Keratinocyte (primary cell): ENCODE measurements around the gene GLIPR1L2. TPM values are rescaled to one million over a fixed set of nuclear protein-coding genes. Genes with fewer than 3 reads are reported as not detected.
A peak's percentile ranks its signal among the peaks of the same experiment; 100 is the strongest.

ENCODE experiments used
- DNase-seq: peaks from one replicate; pipeline ENCODE4 v3.0.0-alpha.2; 2011; ENCODE audit warnings: low read depth, missing footprints, low spot score
- FAIRE-seq: peaks from 2 replicates; lab custom pipeline; 2011; peaks lifted over from hg19 to GRCh38; lab: Jason Lieb, UNC
- H2AFZ ChIP-seq: 2 replicates; pipeline ENCODE4 v1.6.0; 2012; ENCODE audit warnings: low read length, control low read depth, inconsistent platforms; ENCODE audit not compliant: control insufficient read depth
- H3K27ac ChIP-seq: 2 replicates; pipeline ENCODE4 v1.5.1; 2011; ENCODE audit warnings: low read length; ENCODE audit not compliant: control insufficient read depth, insufficient read depth
- H3K27me3 ChIP-seq: 3 replicates; pipeline ENCODE4 v1.6.0; 2011; ENCODE audit warnings: low read length; ENCODE audit not compliant: control insufficient read depth, insufficient read depth; ENCODE audit errors: extremely low read depth
- H3K36me3 ChIP-seq, 2 experiments: 2 replicates in 1 of 2; 3 replicates in 1 of 2; pipeline ENCODE4 v1.5.1; 2011; ENCODE audit warnings: low read length in 2 of 2, mild to moderate bottlenecking in 1 of 2; ENCODE audit not compliant: control insufficient read depth in 2 of 2, insufficient read depth in 2 of 2; ENCODE audit errors: extremely low read depth in 1 of 2
- H3K4me1 ChIP-seq: 3 replicates; pipeline ENCODE4 v1.5.1; 2011; ENCODE audit warnings: low read length; ENCODE audit not compliant: control insufficient read depth, insufficient read depth; ENCODE audit errors: extremely low read depth
- H3K4me2 ChIP-seq: 3 replicates; pipeline ENCODE4 v1.6.0; 2011; ENCODE audit warnings: low read depth, low read length; ENCODE audit not compliant: control insufficient read depth, insufficient read depth; ENCODE audit errors: extremely low read depth
- H3K4me3 ChIP-seq, 3 experiments: fragments of 200-600 bp in 1 of 3; sonication (generic) in 1 of 3; 2 replicates in 2 of 3; 3 replicates in 1 of 3; pipeline ENCODE4 v1.5.1; 2011 to 2016; ENCODE audit warnings: low read length in 3 of 3, mild to moderate bottlenecking in 3 of 3, control low read depth in 2 of 3, inconsistent platforms in 1 of 3, low read depth in 1 of 3, mixed read lengths in 1 of 3, mixed run types in 1 of 3, moderate library complexity in 1 of 3; ENCODE audit not compliant: control insufficient read depth in 2 of 3, insufficient read depth in 2 of 3; ENCODE audit errors: extremely low read depth in 1 of 3
- H3K79me2 ChIP-seq: 2 replicates; pipeline ENCODE4 v1.6.0; 2012; ENCODE audit warnings: low read length; ENCODE audit not compliant: control insufficient read depth, insufficient read depth
- H3K9ac ChIP-seq: 3 replicates; pipeline ENCODE4 v1.6.0; 2011; ENCODE audit warnings: low read length; ENCODE audit not compliant: control insufficient read depth, insufficient read depth; ENCODE audit errors: extremely low read depth
- H3K9me1 ChIP-seq: 3 replicates; pipeline ENCODE4 v1.6.0; 2011; ENCODE audit warnings: low read length; ENCODE audit not compliant: control insufficient read depth, insufficient read depth; ENCODE audit errors: extremely low read depth
- H3K9me3 ChIP-seq: 2 replicates; pipeline ENCODE4 v1.5.1; 2012; ENCODE audit warnings: low read depth, low read length; ENCODE audit not compliant: control insufficient read depth
- H4K20me1 ChIP-seq: 3 replicates; pipeline ENCODE4 v1.6.0; 2011; ENCODE audit warnings: low read length; ENCODE audit not compliant: control insufficient read depth, insufficient read depth; ENCODE audit errors: extremely low read depth
- EZH2 ChIP-seq: IDR thresholded peaks from one replicate; pipeline ENCODE4 v1.6.1; 2012; ENCODE audit warnings: inconsistent platforms, mild to moderate bottlenecking, low read length, moderate library complexity
- dilution Hi-C: fragments of 300-500 bp; cut with MboI; formaldehyde crosslinking; loops from one replicate; pipeline ENCODE4 v1.7.0; 2020; ENCODE audit warnings: low sequenced_read_pairs; ENCODE audit not compliant: extremely low pct_ligation_motif_present
- polyA minus RNA-seq, 3 experiments: library from RNA; depleted of rRNA, polyadenylated mRNA; stranded (reverse); fragments of >200 nt; gene quantifications; 1 replicate in 1 of 3; 2 replicates in 1 of 3; 3 replicates in 1 of 3; pipeline ENCODE4 v1.2.3, GENCODE V29; 2011
- polyA plus RNA-seq, 5 experiments: library from polyadenylated mRNA; depleted of rRNA in 3 of 5; stranded (reverse) in 3 of 5; stranded (forward) in 1 of 5; unstranded in 1 of 5; fragments of >200 nt; gene quantifications; 1 replicate in 1 of 5; 2 replicates in 3 of 5; 3 replicates in 1 of 5; pipeline versions ENCODE4 v1.2.1 to v1.2.3, GENCODE V29; 2011 to 2012; ENCODE audit warnings: missing spikeins in 2 of 5, low read depth in 1 of 5, low replicate concordance in 1 of 5
- TF ChIP-seq, protein P1 (sequence below), 3 experiments: IDR thresholded peaks in 1 of 3; conservative IDR thresholded peaks in 1 of 3; optimal IDR thresholded peaks in 1 of 3; 2 replicates in 2 of 3; 3 replicates in 1 of 3; pipeline versions ENCODE3 to v1.5.1; 2011; ENCODE audit warnings: low read length in 3 of 3, mild to moderate bottlenecking in 3 of 3, moderate library complexity in 2 of 3, control low read depth in 1 of 3, inconsistent platforms in 1 of 3; ENCODE audit not compliant: insufficient read depth in 2 of 3; ENCODE audit errors: extremely low read depth in 1 of 3

GLIPR1L2 gene
- 0.29 to 0.66 TPM (median 0.41 TPM) in 3 replicates for polyA plus RNA-seq
- polyA plus RNA-seq (2011; ENCODE audit: low read depth): 0.72 TPM
- polyA plus RNA-seq (2011; cell fraction: cytosol; rRNA removed): 0.35 and 0.38 TPM in 2 replicates
- 0.48 and 0.51 TPM in 2 replicates for polyA plus RNA-seq (2011; cell fraction: nucleus; rRNA removed)
- 0.23 and 0.85 TPM in 2 replicates for polyA plus RNA-seq (2012; ENCODE audit: low replicate concordance)
- 0.22 to 0.43 TPM in 2 of 3 replicates, not detected in the other for polyA minus RNA-seq
- not detected for polyA minus RNA-seq (2011; cell fraction: cytosol; rRNA and poly(A)+ RNA removed)
- 0.21 and 0.93 TPM in 2 replicates for polyA minus RNA-seq (2011; cell fraction: nucleus; rRNA and poly(A)+ RNA removed)

DNA sequence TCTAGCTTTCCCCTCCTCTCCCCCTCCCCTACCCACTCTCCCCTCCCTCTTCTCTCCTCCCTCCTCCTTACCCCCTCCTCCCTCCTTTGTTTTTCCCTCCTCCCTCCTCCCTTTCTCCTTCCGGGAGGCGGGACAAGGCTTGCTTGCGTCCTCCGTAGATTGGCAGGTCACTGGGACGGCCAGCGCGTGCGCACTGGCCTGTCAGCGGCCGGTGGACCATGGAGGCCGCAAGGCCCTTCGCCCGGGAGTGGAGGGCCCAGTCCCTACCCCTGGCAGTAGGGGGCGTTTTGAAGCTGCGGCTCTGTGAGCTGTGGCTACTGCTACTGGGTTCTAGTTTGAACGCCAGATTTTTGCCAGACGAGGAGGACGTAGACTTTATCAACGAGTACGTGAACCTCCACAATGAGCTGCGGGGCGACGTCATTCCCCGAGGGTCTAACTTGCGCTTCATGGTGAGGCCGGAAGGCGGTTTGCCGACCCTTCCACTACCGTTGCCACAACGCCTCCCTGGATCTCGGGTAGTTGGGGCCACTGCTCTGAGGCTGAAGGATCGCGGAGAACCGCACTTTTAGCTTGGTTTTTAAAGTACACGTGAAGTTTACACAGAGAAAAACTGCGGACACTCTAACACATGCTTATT lies at the start of gene GLIPR1L2:
Gene GLIPR1L2 (plus strand): TSS at position 191 of the 640 bp plus-strand sequence. CDS start 28 bp downstream, at position 219.
- H3K9me1 ChIP-seq: no peaks in the 10 kb centered on the region
- no peaks in the 10 kb centered on the region for H3K79me2 ChIP-seq
- H4K20me1 ChIP-seq: no peaks in the 10 kb centered on the region
- DNase-seq: peak; percentile 67
- peak within 1 kb of the TSS; percentile 87 for H3K9ac ChIP-seq
- peak within 1 kb of the TSS; percentile 86 for H3K27ac ChIP-seq
- dilution Hi-C loops: no loop called here
- peak within 1 kb of the TSS; percentile 97 for H3K4me2 ChIP-seq
- peak; percentile 85 for FAIRE-seq
- peak within 1 kb of the TSS; percentile 100 for H2AFZ ChIP-seq
- no peaks in the 10 kb centered on the region for H3K9me3 ChIP-seq
- peak within 1 kb of the TSS; percentile 55 to 87 (median 77) for H3K4me3 ChIP-seq
- no peaks in the 10 kb centered on the region for H3K27me3 ChIP-seq
- H3K4me1 ChIP-seq: peaks cover 25% of the 10 kb centered on the region
- no peak for TF ChIP-seq EZH2
- TF ChIP-seq, protein P1, sequence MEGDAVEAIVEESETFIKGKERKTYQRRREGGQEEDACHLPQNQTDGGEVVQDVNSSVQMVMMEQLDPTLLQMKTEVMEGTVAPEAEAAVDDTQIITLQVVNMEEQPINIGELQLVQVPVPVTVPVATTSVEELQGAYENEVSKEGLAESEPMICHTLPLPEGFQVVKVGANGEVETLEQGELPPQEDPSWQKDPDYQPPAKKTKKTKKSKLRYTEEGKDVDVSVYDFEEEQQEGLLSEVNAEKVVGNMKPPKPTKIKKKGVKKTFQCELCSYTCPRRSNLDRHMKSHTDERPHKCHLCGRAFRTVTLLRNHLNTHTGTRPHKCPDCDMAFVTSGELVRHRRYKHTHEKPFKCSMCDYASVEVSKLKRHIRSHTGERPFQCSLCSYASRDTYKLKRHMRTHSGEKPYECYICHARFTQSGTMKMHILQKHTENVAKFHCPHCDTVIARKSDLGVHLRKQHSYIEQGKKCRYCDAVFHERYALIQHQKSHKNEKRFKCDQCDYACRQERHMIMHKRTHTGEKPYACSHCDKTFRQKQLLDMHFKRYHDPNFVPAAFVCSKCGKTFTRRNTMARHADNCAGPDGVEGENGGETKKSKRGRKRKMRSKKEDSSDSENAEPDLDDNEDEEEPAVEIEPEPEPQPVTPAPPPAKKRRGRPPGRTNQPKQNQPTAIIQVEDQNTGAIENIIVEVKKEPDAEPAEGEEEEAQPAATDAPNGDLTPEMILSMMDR (optimal IDR thresholded peaks at IDR 0.05 in 1 of 3, IDR thresholded peaks at IDR 0.05 in 1 of 3, conservative IDR thresholded peaks at IDR 0.05 in 1 of 3; ENCODE audit: extremely low read depth in 1 of 3, insufficient read depth in 2 of 3, low read length in 3 of 3): peak; percentile 84 to 89 (median 86)
- no peaks in the 10 kb centered on the region for H3K36me3 ChIP-seq

DNA sequence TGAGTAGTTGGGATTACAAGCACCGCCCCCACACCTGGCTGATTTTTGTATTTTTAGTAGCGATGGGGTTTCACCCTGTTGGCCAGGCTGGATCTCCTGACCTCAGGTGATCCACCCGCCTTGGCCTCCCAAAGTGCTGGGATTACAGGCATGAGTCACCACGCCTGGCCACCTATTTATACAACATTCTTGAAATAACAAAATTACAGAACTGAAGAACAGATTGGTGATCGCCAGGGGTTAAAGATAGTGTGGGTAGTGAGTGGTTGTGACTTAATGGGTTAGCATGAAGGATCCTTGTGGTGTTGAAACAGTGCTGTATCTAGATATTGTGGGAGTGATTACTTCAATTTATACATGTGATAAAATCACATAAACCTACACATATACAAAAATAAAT lies 49.0 kb upstream of the GLIPR1L2 start:
- no peaks in the 10 kb centered on the region for H3K36me3 ChIP-seq
- H2AFZ ChIP-seq: no peak overlapping the region
- no peak overlapping the region for H3K9ac ChIP-seq
- no peak overlapping the region for H3K4me3 ChIP-seq
- H4K20me1 ChIP-seq: no peaks in the 10 kb centered on the region
- no peak for FAIRE-seq
- dilution Hi-C loops: no loop called here
- peaks cover 4% of the 10 kb centered on the region for H3K4me1 ChIP-seq
- H3K9me3 ChIP-seq: no peaks in the 10 kb centered on the region
- no peaks in the 10 kb centered on the region for H3K79me2 ChIP-seq
- H3K4me2 ChIP-seq: no peak overlapping the region
- H3K9me1 ChIP-seq: no peaks in the 10 kb centered on the region
- TF ChIP-seq EZH2: no peak
- TF ChIP-seq, protein P1 (optimal IDR thresholded peaks at IDR 0.05 in 1 of 3, IDR thresholded peaks at IDR 0.05 in 1 of 3, conservative IDR thresholded peaks at IDR 0.05 in 1 of 3; ENCODE audit: extremely low read depth in 1 of 3, insufficient read depth in 2 of 3, low read length in 3 of 3): no peak
- H3K27me3 ChIP-seq: no peaks in the 10 kb centered on the region
- H3K27ac ChIP-seq: no peak overlapping the region
- DNase-seq: no peak
